Fibroblast of skin of left quadriceps (primary cell): ENCODE measurements around the gene SPRYD3.
"Not testable (repeated sequence)": the region's sequence is repeated elsewhere in the genome, so short reads cannot be mapped to it uniquely, and the experiment has no call there.

Source experiments
- DNase-seq, 2 experiments: peaks; one replicate each; pipeline ENCODE4 v3.0.0-alpha.2; 2013; ENCODE audit warnings: low read depth in 2 of 2

SPRYD3 gene

DNA sequence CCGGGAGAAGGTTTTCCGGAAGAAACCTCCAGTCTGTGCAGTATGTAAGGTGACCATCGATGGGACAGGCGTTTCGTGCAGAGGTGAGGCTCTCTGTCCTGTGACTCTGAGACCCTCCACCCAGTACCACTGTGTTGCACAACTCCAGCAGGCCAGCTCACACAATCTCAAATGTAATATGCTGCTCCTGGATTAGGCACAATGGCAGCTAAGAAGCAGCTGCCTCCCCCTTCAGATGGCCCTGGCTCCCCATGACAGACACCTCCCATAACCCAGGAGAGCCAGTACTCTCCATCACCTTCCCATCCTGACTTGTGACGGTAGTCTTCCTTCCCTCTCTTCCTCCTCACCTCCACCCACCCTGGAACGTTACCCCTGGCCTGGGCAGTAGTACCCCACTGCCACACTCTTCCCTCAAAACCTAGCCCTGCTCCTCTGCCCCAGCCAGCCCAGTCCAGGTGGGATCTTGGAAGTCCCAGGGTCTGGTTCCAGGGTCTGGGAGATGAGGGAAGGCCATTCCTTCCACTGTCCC lies 27.2 kb downstream of the SPRYD3 start:
- no peak for DNase-seq

GRCh38 chr12:53051058-53051880 lies 27.9 kb downstream of the SPRYD3 start:
- DNase-seq: no peak

GRCh38 chr12:53050426-53051057 lies 28.6 kb downstream of the SPRYD3 start:
- no peak for DNase-seq

DNA sequence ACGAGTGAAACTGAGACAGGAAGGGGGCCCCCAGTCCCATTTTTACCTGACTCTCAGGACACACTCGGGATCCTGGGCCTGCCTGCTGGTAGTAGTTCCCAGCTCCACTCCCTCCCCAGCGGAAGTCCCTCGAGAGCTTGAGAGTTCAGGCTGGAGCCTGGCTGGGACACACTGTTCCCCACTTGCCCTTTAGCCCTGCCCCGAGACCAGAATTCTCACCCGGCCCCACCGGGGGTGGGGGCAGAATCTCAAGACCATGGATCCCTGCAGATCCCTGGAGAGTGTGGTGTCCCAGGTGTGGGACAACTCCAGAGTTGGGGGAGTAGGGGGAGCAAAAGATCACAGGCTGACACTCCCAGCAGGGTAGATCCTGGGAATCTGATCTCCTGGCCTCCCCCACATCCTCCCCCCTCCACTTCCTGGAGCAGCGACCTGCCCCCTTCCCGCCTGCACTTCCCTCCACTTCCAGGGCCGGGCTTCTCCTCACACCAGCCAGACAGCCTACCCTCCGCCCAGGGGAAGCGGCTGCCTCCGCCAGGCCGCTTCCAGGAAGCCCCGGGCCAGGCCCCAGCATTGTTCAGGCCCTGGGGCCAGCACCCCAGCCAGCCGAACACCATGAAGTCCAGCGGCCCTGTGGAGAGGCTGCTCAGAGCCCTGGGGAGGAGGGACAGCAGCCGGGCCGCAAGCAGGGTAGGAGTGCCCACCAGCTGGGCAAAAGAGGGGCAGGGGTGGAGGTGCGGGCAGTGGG lies 29.4 kb downstream of the SPRYD3 start, which contains the start of gene TNS2:
Gene TNS2, plus strand, starts transcription at position 495 of the 748 bp plus-strand sequence. Its CDS starts 121 bp downstream, at position 616.
- DNase-seq: no peak

- peak in 1 of 2 experiments; percentile 29 for DNase-seq
These were observed 30.3 kb downstream of the SPRYD3 start for GRCh38 chr12:53048780-53049401.

DNA sequence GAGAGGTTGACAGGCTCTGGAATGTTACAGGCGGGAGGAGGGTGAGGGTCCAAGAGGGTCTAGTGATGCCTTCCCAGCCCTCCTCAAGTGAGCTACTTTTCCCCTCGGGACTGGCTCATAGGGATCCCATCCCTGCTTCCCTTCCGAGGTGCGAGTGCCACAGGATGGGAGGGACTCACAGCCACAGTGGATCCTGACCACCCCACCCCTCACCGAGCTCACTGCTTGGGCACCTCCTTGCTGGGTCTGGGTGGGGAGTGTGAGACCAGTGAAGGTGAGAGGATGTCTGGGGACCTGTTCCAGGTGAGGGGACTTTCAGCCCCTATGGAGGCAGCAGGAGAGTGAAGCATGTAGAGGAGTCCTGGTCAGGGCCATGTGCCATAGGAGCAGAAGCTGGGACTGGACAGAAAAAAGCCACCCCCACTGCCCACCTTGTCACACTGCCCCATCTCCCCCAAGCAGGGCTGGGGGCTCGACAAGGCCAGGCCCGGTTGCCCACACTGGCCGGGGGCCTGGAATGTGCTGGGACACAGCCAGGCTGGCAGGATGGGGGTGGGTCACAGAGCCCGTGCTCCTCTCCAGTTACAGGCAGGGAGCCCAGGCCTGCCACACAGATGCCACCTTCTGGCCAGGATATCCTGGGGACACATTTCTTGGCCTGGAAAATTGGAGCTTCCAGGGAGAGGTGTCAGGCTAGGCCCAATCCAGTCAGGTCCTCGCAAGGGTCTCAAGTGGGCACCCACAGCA lies 31.0 kb downstream of the SPRYD3 start:
- no peak for DNase-seq

DNA sequence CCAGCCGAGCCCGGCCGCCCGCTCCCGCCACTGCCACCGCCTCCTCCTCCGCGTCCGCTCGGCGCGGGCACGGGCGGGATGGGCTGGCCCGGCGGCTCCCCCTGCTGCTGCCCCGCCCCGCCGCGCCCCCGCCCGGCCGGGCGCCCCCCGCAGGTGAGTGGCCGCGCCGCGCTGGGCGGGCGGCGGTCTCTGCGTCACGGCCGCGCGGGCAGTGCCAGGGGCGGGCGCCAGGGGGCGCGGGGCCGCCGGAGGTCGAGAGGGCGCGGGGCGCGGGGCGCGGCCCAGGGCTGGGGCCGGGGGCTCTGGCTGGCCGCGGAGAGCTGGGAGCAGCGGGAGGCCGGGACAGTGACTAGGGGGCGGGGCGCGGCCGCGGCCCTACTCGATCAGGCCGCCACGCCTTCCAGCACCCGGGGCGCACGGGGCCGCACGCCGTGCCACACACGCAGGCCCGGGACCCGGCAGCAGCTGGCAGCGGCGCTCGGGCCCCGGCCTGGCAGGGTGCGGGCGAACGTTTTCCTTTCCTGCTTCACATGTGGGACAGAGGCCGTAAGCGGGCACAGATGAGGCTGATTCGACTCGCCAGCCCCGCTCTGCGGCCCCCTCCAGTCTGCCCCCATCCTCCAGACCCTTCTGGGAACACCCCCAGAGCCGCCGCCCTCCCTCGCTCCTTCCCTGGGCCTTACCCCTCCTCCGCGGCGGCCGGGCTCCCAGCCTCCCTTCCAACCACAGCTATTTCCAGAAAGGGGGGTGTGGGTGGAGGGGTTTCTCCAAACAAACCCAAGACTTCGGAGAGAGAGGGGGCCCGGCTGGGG lies 31.8 kb downstream of the SPRYD3 start:
- peak; percentile 86 to 87 for DNase-seq

GRCh38 chr12:53046655-53047220 lies 32.5 kb downstream of the SPRYD3 start:
- DNase-seq: peak; percentile 75 to 77

DNA sequence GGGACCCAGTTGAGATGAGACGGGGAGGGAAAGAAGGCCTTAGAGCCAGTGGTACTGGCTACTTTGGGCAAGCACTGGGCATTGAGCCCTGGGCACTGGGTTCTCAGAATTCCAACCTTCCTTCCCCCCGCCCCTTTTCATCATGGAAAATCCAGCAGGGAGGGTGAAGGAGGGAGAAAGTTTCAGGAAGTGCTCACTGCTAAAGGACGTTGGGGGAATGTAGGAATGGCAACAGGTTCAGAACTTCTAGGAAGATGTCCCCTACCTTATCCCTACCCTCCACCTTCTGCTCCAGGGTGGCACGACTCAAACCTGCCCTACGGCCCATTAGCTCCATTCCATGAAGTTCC lies 33.5 kb downstream of the SPRYD3 start:
- DNase-seq: no peak

GRCh38 chr12:53044896-53045695 lies 34.1 kb downstream of the SPRYD3 start:
- DNase-seq: no peak

DNA sequence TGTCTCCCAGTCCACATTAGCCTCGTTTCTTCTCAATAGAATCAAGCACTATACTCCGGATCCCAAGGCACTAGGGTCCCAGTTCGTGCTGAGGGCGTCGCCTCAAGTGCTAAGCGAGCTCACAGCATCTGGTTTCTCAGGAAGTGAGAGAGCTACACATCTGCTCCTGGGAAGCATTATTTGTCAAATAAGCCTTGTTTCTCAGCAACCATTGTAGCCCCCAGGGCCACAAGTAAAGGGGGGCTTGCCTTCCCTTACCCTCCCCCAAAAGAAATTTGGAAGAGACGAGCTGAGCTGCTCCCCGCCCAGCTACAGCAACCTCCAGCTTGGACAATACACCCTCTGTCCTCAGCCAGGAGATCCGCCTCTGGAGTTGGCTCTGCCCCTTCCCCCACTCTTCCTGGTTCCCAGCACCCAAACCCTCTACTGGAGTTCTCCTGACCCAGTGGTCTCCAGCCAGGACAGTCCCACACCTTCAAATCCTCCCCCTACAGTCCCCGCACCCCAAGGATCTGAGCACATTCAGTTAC lies 35.1 kb downstream of the SPRYD3 start:
- DNase-seq: no peak

DNA sequence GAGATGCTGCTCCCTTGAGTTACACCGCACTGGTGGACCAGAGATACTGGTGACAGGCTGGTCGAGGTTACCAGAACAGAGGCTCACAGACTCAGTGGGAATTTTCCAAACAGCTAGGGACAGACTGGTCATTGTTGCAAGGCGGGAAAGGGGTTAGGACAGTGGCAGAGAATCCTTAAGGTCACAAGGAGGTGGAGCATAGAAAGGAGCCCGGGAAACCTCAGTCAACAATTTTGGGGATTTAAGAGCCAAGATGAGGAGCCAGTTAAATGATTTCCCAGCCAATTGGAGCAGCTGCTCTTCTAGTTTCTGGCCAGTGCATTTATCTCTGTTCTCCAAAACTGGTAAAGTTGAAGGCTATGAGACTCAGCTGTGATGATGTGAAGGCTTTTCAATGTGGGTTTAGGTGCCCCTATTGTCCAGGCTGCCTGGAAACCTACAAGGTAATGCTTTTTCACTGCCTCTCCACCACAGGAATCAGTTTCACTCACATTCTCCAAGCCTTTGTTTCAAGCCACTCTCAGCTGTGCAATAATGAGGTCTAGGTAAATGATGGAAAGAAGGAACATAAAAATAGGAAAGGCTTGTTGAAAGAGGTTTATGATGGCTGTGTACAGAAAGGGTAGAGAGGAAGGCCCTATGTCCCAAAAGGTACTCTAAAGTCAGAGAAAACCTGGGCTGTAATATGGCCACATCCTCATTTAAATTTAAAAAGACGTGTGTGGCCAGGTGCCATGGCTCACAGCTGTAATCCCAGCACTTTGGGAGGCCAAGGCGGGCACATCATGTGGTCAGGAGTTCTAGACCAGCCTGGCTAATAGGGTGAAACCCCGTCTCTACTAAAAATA lies 36.4 kb downstream of the SPRYD3 start:
- no peak for DNase-seq

DNA sequence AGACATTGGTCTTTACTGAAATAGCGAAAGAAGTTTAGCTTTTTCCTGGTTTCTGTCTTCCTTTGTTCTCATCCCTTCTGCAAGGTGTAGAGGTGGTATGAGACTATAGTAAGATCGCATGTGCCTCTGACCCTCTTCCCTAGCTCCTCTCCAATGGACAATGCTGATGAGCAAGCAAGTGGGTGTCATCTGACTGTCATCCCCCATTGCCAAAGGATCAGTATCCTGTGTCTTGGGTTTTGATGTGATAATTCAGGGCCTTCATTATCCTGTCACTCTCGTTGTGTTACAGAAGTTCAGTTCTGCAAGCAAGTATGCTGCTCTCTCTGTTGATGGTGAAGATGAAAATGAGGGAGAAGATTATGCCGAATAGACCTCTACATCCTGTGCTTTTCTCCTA lies 39.3 kb downstream of the SPRYD3 start:
- no peak for DNase-seq

GRCh38 chr12:53036802-53037201 lies 42.4 kb downstream of the SPRYD3 start:
- DNase-seq: no peak

DNA sequence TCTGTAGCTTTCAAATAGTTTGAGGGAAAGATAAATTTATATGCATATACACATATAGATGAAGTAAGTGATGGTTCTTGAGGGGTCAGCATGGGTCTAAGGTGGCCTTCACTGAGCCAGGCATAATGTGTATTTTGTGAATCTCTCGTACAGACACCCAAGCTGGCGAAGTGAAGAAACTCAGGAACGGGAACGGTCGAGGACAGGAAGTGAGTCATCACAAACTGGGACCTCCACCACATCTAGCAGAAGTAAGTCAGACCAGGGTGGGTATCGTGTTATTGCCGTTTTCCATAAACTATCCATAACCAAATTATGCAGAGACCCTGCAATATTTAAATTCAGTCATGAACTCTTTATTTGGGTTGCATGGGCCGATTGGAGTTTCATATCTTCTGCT lies 44.7 kb downstream of the SPRYD3 start:
- DNase-seq: no peak

DNA sequence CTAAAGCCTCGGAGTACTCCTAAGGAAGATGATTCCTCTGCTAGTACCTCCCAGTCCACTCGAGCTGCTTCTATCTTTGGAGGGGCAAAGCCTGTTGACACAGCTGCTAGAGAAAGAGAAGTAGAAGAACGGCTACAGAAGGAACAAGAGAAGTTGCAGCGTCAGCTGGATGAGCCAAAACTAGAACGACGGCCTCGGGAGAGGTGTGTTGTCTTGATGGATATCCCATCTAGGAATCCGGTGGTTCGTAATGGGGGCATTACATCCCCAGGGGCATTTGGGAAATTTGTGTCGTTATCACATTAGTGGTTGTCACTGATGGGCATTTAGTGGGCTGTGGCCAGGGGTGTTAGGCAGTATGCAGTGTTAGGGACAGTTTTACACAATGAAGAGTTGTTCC lies 45.4 kb downstream of the SPRYD3 start:
- DNase-seq: not testable (repeated sequence)

GRCh38 chr12:53031616-53032015 lies 47.6 kb downstream of the SPRYD3 start:
- no peak for DNase-seq

- not testable (repeated sequence) for DNase-seq
These were observed 52.2 kb downstream of the SPRYD3 start for GRCh38 chr12:53027014-53027413.
